ENCODE measurements around the gene BTBD17.

Gene BTBD17

DNA sequence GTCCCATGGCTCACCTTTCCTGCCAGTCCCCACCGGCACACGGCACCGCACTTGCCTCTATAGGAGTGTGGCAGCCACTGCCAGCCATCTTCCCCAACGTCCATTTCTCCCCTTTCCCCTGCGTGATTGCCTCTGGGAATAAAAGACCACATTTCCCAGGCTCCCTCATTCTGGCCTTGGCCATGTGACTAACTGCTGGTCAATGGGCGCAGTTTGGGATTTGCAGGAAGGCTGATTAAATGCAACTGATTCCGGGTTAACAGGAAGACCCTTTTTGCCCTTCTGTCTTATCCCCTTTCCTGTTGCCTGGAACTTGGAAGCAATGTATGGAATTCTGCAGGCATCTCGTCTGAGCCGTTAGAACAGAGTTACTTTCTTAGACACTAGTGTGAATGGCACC, 3.0 kb downstream of the BTBD17 start:
- Mint-ChIP-seq H3K4me3 (no peak overlapping the region), H3K27ac (no peak overlapping the region)

DNA sequence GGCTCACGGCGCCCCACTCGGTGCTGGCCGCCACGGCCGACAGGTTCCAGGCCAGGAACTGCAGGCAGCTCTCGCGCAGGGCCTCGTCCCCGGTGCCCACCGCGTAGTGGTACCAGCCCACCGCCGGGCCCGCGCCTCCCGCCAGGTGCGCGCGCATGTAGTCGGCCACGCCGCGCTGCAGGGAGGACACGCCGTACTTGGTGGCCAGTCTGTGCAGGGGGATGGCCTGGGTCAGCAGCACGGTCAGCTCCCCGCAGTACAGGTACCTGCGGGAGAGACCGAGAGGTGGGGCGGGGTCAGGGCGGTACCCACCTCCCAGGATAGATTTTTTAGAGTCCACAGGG, 4.2 kb downstream of the BTBD17 start:
- Mint-ChIP-seq H3K4me1 (peaks cover 30% of the 10 kb centered on the region), H3K9me3 (no peaks in the 10 kb centered on the region), H3K27me3 (ENCODE audit: low read depth, poor library complexity) (peaks cover 77% of the 10 kb centered on the region), H3K27ac (no peak overlapping the region), H3K36me3 (ENCODE audit: low read depth) (no peaks in the 10 kb centered on the region), H3K4me3 (no peak overlapping the region)
- TF ChIP-seq, protein P1, sequence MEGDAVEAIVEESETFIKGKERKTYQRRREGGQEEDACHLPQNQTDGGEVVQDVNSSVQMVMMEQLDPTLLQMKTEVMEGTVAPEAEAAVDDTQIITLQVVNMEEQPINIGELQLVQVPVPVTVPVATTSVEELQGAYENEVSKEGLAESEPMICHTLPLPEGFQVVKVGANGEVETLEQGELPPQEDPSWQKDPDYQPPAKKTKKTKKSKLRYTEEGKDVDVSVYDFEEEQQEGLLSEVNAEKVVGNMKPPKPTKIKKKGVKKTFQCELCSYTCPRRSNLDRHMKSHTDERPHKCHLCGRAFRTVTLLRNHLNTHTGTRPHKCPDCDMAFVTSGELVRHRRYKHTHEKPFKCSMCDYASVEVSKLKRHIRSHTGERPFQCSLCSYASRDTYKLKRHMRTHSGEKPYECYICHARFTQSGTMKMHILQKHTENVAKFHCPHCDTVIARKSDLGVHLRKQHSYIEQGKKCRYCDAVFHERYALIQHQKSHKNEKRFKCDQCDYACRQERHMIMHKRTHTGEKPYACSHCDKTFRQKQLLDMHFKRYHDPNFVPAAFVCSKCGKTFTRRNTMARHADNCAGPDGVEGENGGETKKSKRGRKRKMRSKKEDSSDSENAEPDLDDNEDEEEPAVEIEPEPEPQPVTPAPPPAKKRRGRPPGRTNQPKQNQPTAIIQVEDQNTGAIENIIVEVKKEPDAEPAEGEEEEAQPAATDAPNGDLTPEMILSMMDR (IDR thresholded peaks at IDR 0.05): no peak
- DNase-seq: no peak

More for the DNA sequence above, 3.0 kb downstream of the BTBD17 start:
- Mint-ChIP-seq H3K36me3 (ENCODE audit: low read depth) (no peaks in the 10 kb centered on the region), H3K9me3 (no peaks in the 10 kb centered on the region), H3K4me1 (peaks cover 34% of the 10 kb centered on the region), H3K27me3 (ENCODE audit: low read depth, poor library complexity) (peaks cover 71% of the 10 kb centered on the region)
- no peak for DNase-seq
- TF ChIP-seq, protein P1 (IDR thresholded peaks at IDR 0.05): no peak

DNA sequence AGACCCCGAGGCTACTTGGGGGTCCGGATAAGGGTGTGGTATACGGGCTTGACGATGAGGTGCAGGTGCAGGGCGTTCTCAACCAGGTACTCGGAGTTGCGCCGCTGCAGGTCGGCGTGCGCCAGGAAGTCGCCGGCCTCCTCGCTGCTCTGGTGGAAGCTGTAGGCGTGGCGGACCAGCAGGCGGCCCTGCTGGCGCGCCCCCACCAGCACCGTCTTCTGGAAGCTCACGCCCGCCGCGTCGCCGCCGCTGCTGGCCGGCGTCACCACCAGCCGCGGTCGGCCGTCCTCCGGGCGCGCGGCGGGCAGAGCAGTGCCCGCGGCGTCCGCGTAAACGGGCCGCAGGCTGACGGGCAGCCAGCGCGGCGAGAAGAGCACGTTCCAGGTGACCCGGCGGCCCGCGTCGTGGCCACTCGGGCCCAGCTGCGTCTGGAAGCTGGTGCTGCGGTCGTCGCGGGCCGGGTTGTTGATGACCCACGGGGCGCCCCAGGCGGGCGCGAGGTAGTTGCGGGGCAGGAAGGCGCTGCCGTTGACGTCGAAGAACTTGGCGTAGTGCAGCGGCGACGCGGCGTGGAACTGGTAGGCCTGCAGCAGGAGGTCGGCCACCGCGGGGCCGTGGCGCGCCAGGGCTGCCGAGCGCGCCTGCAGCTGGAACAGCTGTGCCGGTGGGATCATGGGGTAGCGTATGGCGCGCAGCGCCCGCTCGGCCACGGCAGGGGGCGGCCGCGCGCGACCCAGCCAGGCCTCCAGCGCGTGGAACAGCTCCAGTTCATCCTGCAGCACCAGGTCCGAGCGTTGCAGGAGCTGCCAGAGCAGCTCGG, 4.8 kb downstream of the BTBD17 start:
- peak; percentile 46 for DNase-seq
- Mint-ChIP-seq H3K36me3 (ENCODE audit: low read depth) (no peaks in the 10 kb centered on the region), H3K4me1 (peaks cover 24% of the 10 kb centered on the region), H3K27me3 (ENCODE audit: low read depth, poor library complexity) (peaks cover 83% of the 10 kb centered on the region), H3K9me3 (no peaks in the 10 kb centered on the region), H3K4me3 (no peak overlapping the region), H3K27ac (no peak overlapping the region)
- TF ChIP-seq, protein P1 (IDR thresholded peaks at IDR 0.05): no peak

DNA sequence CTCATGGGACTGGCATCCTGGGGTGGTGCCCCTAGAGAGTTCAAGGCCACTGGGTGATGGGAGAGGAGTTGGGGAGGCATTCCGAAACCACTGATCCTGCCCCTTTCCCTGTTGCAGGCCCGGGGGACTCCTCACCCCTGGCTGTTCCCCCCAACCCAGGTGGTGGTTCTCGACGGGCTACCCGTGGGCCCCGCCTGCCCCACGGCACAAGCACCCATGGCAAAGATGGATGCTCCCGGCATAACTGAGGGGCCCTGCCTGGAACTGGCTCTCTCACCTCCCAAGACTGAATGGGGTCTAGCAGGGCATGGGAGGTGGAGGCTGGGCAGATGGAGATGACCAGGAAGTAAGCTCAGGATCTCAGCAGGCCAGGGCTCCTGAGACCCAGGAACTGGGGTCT, 6.6 kb downstream of the BTBD17 start:
- Mint-ChIP-seq H3K36me3 (ENCODE audit: low read depth) (no peaks in the 10 kb centered on the region), H3K27me3 (ENCODE audit: low read depth, poor library complexity) (peaks cover 90% of the 10 kb centered on the region), H3K4me3 (no peak overlapping the region), H3K27ac (no peak overlapping the region), H3K9me3 (no peaks in the 10 kb centered on the region), H3K4me1 (peaks cover 11% of the 10 kb centered on the region)
- no peak for DNase-seq
- TF ChIP-seq, protein P1 (IDR thresholded peaks at IDR 0.05): no peak

DNA sequence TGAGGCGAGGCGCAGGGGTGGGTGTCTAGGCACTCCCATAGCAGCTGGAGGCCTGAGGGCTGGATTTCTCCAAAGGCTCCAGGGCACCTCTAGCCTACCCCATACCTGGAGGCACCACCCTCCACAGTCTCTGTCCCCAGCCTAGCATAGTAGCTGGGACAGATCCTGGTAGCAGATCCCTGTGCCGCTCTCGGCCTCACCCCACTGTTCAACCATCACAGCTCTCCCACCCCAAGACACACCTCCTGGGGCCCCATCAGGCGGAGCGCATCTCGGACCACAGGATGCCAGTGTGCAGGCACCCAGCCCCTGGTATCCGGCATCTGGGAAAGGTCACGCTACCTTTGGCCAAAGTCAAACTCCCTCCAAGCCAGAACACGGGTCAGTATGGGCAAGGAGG, 7.1 kb downstream of the BTBD17 start:
- Mint-ChIP-seq H3K27ac (no peak overlapping the region), H3K9me3 (no peaks in the 10 kb centered on the region), H3K27me3 (ENCODE audit: low read depth, poor library complexity) (peaks cover 95% of the 10 kb centered on the region), H3K4me3 (no peak overlapping the region), H3K36me3 (ENCODE audit: low read depth) (no peaks in the 10 kb centered on the region), H3K4me1 (peaks cover 11% of the 10 kb centered on the region)
- DNase-seq: no peak
- TF ChIP-seq, protein P1 (IDR thresholded peaks at IDR 0.05): no peak

DNA sequence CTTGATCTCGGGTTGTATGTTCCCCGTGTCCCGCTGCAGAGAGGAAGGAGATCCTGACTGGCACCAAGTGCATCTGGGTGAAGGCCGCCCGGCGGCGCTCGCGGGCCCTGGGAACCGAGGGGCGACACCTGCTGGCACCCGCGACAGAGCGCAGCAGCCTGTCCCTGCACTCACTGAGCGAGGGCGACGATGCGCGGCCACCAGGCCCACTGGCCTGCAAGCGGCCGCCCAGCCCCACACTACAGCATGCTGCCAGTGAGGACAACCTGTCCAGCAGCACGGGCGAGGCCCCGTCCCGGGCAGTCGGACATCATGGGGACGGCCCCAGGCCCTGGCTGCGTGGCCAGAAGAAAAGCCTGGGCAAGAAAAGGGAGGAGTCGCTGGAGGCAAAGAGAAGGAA, 7.5 kb downstream of the BTBD17 start:
- Mint-ChIP-seq H3K27me3 (ENCODE audit: low read depth, poor library complexity) (peaks cover 96% of the 10 kb centered on the region), H3K9me3 (no peaks in the 10 kb centered on the region), H3K36me3 (ENCODE audit: low read depth) (no peaks in the 10 kb centered on the region), H3K27ac (no peak overlapping the region), H3K4me3 (no peak overlapping the region), H3K4me1 (peaks cover 11% of the 10 kb centered on the region)
- DNase-seq: peak; percentile 85
- TF ChIP-seq, protein P1 (IDR thresholded peaks at IDR 0.05): peak; percentile 88
